SU-DHL-6 (cell line): Measurements from ENCODE around the gene ITGB7.

Experiments
- H2AFZ ChIP-seq: fragments of 200-600 bp; sonication (generic); 2 replicates; pipeline ENCODE4 v1.6.1; 2014; ENCODE audit warnings: low read depth, mild to moderate bottlenecking, moderate library complexity, mixed read lengths, antibody characterized with exemption, low read length; ENCODE audit not compliant: severe bottlenecking
- H3F3A ChIP-seq: fragments of 200-600 bp; shearing (Covaris generic); 2 replicates; pipeline ENCODE4 v1.6.0; 2016; ENCODE audit warnings: antibody characterized with exemption, mild to moderate bottlenecking; ENCODE audit not compliant: insufficient read depth
- H3K27ac ChIP-seq: fragments of 200-600 bp; sonication (generic); 2 replicates; pipeline ENCODE4 v1.5.1; 2016; ENCODE audit warnings: low read depth, mild to moderate bottlenecking, low read length, moderate library complexity, mixed read lengths
- H3K27me3 ChIP-seq: fragments of 200-600 bp; sonication (generic), shearing (Covaris generic); 2 replicates; pipeline ENCODE4 v1.6.0; 2014; ENCODE audit warnings: mild to moderate bottlenecking, low read length
- H3K36me3 ChIP-seq: fragments of 200-600 bp; sonication (generic); 2 replicates; pipeline ENCODE4 v1.6.1; 2014; ENCODE audit warnings: mild to moderate bottlenecking, low read length, mixed read lengths
- H3K4me2 ChIP-seq: fragments of 300-600, 200-600 bp; shearing (Covaris generic), sonication (generic); 2 replicates; pipeline ENCODE4 v1.6.0; 2014; ENCODE audit warnings: low read length, low read depth, mild to moderate bottlenecking; ENCODE audit not compliant: poor library complexity, severe bottlenecking
- H3K4me3 ChIP-seq: fragments of 200-600 bp; sonication (generic); 2 replicates; pipeline ENCODE4 v1.5.1; 2014; ENCODE audit warnings: antibody characterized with exemption, low read length, mild to moderate bottlenecking, mixed read lengths; ENCODE audit not compliant: insufficient read depth, poor library complexity, severe bottlenecking
- H3K79me2 ChIP-seq: fragments of 200-600 bp; sonication (generic); 2 replicates; pipeline ENCODE4 v1.6.1; 2014; ENCODE audit warnings: mild to moderate bottlenecking, low read length, moderate library complexity; ENCODE audit not compliant: insufficient read depth
- H3K9ac ChIP-seq: fragments of 200-600 bp; sonication (generic); 2 replicates; pipeline ENCODE4 v1.7.0; 2014; ENCODE audit warnings: mild to moderate bottlenecking, low read length
- H3K9me2 ChIP-seq: fragments of 200-600 bp; sonication (generic); replicated peaks from 2 replicates; pipeline ENCODE4 v1.6.1; 2014; ENCODE audit warnings: low read length; ENCODE audit not compliant: insufficient read depth
- H3K9me3 ChIP-seq: fragments of 200-600 bp; sonication (generic); 2 replicates; pipeline ENCODE4 v1.6.1; 2014; ENCODE audit warnings: low read length, mixed read lengths; ENCODE audit not compliant: insufficient read depth
- H4K20me1 ChIP-seq: fragments of 200-600 bp; sonication (generic); 2 replicates; pipeline ENCODE4 v1.6.1; 2014; ENCODE audit warnings: low read depth, mild to moderate bottlenecking, antibody characterized with exemption, low read length, moderate library complexity, mixed read lengths
- EZH2phosphoT487 ChIP-seq: fragments of 200-600 bp; sonication (generic), shearing (Covaris generic); conservative IDR thresholded peaks from 2 replicates; pipeline ENCODE4 v1.6.1; 2018; ENCODE audit warnings: mild to moderate bottlenecking, antibody characterized with exemption, low read length, moderate library complexity, mixed read lengths
- TF ChIP-seq, protein P1 (sequence below): fragments of 200-600 bp; sonication (generic); IDR thresholded peaks from one replicate; pipeline ENCODE4 v1.5.1; 2017; ENCODE audit warnings: antibody characterized with exemption, mild to moderate bottlenecking, low read length, moderate library complexity; ENCODE audit not compliant: insufficient read depth, poor library complexity, severe bottlenecking

The ITGB7 gene

DNA sequence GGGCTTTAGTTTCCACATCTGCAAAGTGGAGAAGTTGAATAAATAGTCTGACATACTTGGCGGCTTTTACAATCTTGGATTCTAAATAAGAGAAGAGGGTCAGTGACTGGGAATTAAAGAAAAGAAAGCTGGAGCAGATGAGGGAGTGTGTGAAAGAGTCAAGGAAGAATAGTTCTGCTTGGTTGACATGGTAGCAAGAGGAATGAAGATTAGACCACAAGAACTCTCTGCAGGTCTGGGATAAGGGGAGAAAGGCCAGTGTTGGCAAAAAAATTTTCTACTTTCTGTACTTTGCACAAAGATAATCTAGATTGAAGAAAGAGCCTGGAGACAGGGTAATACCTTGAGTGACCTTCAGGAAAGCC is 5.9 kb downstream of the ITGB7 start:
- Histone ChIP-seq H3K79me2 (peaks cover 45% of the 10 kb centered on the region), H2AFZ (no peak overlapping the region), H3K9me2 (no peaks in the 10 kb centered on the region), H3K36me3 (no peaks in the 10 kb centered on the region; the same call in 1 of the 2 replicates), H3F3A (peaks cover 58% of the 10 kb centered on the region), H3K9me3 (no peaks in the 10 kb centered on the region), H3K4me2 (peak overlapping the region; percentile 74), H4K20me1 (no peaks in the 10 kb centered on the region), H3K27ac (peak overlapping the region; percentile 96), H3K27me3 (no peaks in the 10 kb centered on the region), H3K9ac (peak overlapping the region; percentile 49), H3K4me3 (peak overlapping the region; percentile 28)
- TF ChIP-seq, protein P1, sequence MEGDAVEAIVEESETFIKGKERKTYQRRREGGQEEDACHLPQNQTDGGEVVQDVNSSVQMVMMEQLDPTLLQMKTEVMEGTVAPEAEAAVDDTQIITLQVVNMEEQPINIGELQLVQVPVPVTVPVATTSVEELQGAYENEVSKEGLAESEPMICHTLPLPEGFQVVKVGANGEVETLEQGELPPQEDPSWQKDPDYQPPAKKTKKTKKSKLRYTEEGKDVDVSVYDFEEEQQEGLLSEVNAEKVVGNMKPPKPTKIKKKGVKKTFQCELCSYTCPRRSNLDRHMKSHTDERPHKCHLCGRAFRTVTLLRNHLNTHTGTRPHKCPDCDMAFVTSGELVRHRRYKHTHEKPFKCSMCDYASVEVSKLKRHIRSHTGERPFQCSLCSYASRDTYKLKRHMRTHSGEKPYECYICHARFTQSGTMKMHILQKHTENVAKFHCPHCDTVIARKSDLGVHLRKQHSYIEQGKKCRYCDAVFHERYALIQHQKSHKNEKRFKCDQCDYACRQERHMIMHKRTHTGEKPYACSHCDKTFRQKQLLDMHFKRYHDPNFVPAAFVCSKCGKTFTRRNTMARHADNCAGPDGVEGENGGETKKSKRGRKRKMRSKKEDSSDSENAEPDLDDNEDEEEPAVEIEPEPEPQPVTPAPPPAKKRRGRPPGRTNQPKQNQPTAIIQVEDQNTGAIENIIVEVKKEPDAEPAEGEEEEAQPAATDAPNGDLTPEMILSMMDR: no peak
- TF ChIP-seq EZH2phosphoT487: no peak

DNA sequence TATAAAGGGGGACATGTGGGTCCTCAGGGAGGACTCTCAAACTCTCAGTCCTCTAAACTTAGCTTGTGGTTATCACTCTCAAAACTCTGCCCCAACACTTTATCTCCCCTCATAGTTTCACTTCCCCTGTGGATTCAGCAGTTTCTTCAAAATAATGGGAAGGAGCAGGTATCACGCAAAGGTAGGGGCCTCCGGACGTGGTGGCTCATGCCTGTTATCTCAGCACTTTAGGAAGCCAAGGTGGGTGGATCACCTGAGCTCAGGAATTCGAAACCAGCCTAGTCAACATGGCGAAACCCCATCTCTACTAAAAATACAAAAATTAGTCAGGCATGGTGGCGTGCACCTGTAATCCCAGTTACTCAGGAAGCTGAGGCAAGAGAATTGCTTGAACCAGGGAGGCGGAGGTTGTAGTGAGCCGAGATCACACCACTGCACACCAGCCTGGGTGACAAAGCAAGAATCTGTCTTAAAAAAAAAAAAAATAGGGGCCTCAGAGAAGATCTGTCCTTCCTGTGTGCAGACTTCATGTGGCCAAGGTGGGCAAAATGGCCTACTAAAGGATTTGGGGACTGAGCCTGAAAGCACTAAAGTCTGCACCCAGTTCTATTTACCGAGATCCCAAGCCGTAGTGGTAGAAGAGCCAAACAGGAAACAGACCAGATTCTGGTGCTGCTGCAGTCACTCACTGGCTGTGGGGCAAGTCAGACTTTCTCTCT is 6.4 kb downstream of the ITGB7 start:
- H3K4me2 ChIP-seq: peak overlapping the region; percentile 74
- H3K79me2 ChIP-seq: peaks cover 40% of the 10 kb centered on the region
- H4K20me1 ChIP-seq: no peaks in the 10 kb centered on the region
- no peaks in the 10 kb centered on the region for H3K9me3 ChIP-seq
- H2AFZ ChIP-seq: no peak overlapping the region
- H3F3A ChIP-seq: peaks cover 54% of the 10 kb centered on the region
- peak overlapping the region; percentile 28 for H3K4me3 ChIP-seq
- H3K9me2 ChIP-seq: no peaks in the 10 kb centered on the region
- TF ChIP-seq, protein P1: no peak
- no peak for TF ChIP-seq EZH2phosphoT487
- no peaks in the 10 kb centered on the region; the same call in 1 of the 2 replicates for H3K36me3 ChIP-seq
- H3K9ac ChIP-seq: peak overlapping the region; percentile 49
- H3K27ac ChIP-seq: peak overlapping the region; percentile 96
- no peaks in the 10 kb centered on the region for H3K27me3 ChIP-seq

DNA sequence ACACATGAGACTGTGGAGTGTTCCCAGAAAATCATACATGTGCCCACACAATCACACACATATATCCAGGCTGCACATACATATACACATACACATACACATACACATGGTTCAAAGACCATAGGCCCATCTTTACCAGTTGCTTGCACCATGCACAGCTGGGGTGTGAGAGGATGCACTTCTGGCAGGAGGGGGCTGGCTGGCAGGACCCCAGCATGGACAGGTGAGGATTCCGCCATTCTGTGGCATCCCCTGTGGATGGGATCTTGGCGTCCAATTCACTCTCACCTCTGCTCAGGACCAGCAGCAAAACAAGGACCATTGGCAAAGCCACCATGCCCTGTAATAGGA is 7.0 kb downstream of the ITGB7 start:
- Histone ChIP-seq H3K9ac (peak overlapping the region; percentile 14; the same call in 1 of the 2 replicates), H3K9me2 (no peaks in the 10 kb centered on the region), H3K4me3 (peak overlapping the region; percentile 13), H4K20me1 (no peaks in the 10 kb centered on the region), H2AFZ (no peak overlapping the region), H3K9me3 (no peaks in the 10 kb centered on the region), H3F3A (peaks cover 49% of the 10 kb centered on the region), H3K27me3 (no peaks in the 10 kb centered on the region), H3K27ac (peak overlapping the region; percentile 96), H3K79me2 (peaks cover 35% of the 10 kb centered on the region), H3K36me3 (no peaks in the 10 kb centered on the region; the same call in 1 of the 2 replicates), H3K4me2 (peak overlapping the region; percentile 74)
- TF ChIP-seq, protein P1: no peak
- no peak for TF ChIP-seq EZH2phosphoT487
